ENCODE data around the gene APOL6. TPM values are rescaled to one million over a fixed set of nuclear protein-coding genes. Genes with fewer than 3 reads are reported as not detected.
"Not testable (repeated sequence)": the region's sequence is repeated elsewhere in the genome, so short reads cannot be mapped to it uniquely, and the experiment has no call there.

APOL6 gene
- total RNA-seq, 2 donors from 2014 or later = 20.6 to 23.0 TPM

DNA sequence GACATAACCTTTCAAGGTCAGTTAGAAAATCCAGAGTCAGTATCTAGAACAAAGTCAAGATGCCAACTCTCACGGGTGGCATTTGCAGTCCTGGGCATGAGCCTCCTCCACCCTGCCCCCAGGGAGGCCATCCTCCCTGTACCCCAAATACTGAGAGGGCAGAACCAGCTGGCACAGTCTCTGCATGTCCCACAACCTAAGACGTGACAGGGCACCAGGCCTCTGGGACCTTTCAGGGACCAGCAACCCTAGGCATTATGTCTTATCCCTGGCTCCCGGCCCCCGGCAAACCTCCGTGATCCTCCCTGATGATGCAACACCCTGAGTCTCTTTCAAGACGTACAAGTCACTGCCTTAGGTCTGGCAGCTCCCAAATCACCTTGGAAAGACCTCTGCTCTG lies 33.1 kb upstream of the APOL6 start:
- intact Hi-C loops (cut with DNase I) = loop anchor here in 1 of 2 donors (10.0 kb wide), 1 partner anchor 60 kb away; no protein-coding TSS in a partner anchor
- DNase-seq (no peak), ATAC-seq (no peak)

DNA sequence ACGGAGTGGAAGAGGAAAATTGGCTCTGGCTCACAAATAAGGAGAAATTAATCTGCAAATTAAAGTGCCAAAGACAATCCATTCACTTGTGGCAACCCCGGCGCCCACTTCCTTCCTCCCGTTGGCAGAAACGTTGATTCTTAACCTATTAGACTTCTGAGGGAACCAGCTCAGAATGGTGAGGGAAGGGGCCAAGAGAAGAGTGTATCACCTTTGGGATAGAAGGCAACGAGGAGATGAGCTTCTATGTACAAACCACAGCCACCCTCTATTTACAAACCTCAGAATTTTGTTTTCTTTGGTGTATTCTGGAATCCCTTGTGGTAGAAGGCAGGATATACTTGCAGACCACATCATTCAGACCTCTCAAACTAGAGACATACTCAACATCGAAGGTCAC lies 32.2 kb upstream of the APOL6 start:
- intact Hi-C loops (cut with DNase I) = loop anchor here in 1 of 2 donors (10.0 kb wide), 1 partner anchor 59 kb away; no protein-coding TSS in a partner anchor
- DNase-seq (no peak), ATAC-seq (no peak)

DNA sequence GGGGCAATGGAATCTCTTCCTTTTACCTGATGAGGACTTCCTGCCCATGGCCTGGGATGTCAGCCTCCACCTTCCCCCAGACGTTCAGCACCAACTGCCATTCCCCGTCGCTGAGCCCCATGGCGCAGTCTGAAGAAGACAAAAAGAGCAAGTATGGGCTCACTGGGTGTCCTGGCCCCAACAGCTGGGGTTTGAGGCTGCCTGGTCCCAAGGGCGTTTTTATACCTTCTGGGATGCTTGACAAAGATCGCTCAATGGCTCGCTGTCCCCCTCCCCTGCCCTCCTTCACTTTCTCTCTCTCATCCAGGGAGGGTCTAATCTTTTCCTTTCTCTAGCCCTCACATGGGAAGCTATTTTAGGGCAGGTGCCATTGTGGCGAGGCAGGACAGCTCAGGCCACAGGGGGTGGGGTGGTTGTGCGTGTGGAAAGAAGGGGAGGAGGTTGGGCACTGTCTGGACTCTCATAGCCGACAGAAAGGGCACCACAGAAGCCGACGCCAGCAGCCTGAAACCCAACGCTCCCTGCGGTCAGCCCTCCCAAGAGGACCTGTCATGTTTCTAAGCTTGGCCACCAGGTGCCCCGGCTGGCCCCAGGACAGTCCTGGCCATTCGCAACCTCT lies 31.0 kb upstream of the APOL6 start, which contains the start of gene MB:
TSS of gene MB (minus strand) at position 193 of the 619 bp plus-strand sequence. CDS start at position 121, 72 bp downstream.
- DNase-seq (peak; percentile 65), ATAC-seq (peak; percentile 55 to 65)
- intact Hi-C loops (cut with DNase I) = loop anchor here in 1 of 2 donors (10.0 kb wide), 1 partner anchor 58 kb away; no protein-coding TSS in a partner anchor

DNA sequence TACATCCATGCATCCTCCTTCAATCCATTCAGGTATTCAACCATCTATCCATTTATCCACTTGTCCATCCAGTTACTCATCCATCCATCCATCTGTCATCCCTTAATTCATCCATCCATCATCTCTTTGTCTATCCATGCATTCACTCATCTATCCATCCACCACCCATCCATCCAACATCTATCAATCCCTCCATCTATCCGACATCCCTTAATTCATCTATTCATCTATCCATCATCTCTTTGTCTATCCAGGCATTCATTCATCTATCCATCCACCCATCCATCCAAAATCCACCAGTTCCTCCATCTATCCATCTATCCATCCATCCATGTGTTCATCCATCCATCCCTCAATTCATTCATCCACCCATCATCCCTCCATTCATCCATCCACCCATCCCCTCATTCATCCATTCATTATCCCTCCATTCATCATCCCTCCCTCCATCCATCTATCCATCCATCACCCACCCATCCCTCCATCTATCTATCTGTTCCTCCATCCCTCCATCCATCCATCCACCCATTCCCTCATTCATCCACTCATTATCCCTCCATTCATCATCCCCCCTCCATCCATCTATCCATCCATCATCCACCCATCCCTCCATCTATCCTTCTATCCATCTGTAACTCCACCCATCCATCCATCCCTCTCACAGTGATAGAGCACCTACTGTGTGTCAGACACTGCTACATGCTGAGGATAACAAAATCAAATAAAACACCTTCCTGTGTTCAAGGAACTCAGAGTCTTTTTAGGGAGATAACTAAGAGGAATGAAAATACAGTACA lies 29.6 kb upstream of the APOL6 start:
- DNase-seq = no peak
- no peak for ATAC-seq
- intact Hi-C loops (cut with DNase I) = loop anchor here in 1 of 2 donors (10.0 kb wide), 1 partner anchor 56 kb away; no protein-coding TSS in a partner anchor

DNA sequence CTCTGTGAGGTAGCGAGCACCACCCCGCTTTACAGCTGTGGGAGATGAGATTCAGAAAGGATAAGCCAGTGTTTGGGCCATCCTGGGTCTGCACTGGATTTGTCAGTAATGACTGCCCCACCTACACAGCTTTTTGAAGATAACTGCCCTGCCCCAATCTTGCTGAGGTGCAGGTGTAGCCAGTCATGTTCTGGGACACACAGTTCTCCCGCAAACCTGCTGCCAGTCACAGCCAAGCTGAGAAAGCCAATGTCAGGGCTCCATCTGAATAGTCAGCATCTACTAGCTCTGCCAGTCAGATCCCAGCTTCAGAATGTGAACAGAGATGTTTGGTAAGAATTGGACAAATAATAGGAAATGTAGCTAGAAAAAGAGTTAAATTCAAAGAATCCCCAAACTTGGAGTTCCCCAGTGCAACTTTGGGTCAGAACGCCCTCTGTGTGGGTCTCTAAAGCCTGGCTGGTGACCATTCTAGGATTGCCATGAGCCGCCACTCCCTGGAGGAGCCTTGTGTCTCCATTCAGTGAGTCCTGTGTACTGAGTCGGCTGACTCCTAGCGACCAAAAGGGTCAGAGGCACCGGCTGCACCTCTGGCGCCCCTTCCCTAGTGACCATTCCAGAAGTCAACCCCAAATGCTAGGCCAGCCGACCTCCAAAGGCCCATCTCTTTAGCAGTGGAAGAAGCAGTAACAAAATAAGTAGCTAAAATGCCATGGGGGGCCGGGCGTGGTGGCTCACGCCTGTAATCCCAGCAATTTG lies 28.7 kb upstream of the APOL6 start:
- intact Hi-C loops (cut with DNase I) = loop anchor here in 1 of 2 donors (5.0 to 10.0 kb wide), 3 partner anchors 32 to 225 kb away; no protein-coding TSS in a partner anchor
- no peak for ATAC-seq
- no peak for DNase-seq

DNA sequence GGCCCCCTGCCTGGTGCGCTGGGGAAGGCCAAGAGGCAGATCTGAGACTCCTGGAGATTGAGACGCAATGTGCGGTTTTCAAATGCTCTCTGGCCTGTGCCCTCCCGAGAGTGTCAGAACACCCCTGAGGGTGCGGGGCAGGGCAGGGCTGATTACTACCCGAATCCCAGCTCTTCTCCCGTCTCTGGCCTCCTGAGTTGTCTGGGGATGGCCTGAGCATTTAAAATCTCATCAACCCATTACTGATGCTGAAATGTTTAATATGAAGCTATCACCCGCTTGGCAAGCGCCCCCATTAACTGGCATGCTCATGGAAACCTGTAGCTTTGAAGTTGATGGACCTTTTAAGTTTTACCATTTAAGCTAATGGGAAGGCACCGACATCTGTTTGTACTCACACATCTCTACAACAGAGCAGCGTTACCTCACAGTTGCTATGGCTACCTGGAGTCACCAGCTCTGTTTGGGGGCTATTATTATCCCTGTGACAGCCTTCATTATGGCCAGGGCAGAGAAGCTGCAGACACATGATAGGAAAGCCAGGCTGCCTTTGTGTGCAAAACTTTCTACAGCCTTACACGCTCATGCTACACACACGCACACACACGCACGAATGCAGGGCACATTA lies 27.5 kb upstream of the APOL6 start:
- ATAC-seq (peak; percentile 53 to 57), DNase-seq (no peak)
- intact Hi-C loops (cut with DNase I) = loop anchor here in 1 of 2 donors (5.0 to 10.0 kb wide), 2 partner anchors 33 to 224 kb away; no protein-coding TSS in a partner anchor

DNA sequence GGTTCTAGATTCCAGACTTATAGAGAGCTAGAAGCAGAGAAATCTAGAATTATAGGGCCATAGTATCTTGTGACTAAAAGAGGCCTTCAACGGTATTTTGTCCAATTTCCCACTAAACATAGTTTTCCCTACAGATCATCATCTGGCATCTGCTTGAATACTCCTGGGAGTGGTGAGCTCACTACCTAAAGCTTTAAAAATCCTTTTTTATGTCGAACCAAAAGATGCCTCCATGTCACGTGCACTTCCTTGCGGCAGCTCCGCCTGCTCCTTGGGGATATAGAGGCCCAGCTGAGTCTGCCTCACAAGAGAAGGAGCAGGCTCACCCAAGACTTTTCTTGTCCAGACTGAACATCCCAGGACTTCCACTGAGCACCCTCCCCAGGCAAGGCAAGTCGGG lies 26.8 kb upstream of the APOL6 start:
- DNase-seq = no peak
- intact Hi-C loops (cut with DNase I) = loop anchor here in 1 of 2 donors (5.0 to 10.0 kb wide), 2 partner anchors 34 to 223 kb away; no protein-coding TSS in a partner anchor
- no peak for ATAC-seq

DNA sequence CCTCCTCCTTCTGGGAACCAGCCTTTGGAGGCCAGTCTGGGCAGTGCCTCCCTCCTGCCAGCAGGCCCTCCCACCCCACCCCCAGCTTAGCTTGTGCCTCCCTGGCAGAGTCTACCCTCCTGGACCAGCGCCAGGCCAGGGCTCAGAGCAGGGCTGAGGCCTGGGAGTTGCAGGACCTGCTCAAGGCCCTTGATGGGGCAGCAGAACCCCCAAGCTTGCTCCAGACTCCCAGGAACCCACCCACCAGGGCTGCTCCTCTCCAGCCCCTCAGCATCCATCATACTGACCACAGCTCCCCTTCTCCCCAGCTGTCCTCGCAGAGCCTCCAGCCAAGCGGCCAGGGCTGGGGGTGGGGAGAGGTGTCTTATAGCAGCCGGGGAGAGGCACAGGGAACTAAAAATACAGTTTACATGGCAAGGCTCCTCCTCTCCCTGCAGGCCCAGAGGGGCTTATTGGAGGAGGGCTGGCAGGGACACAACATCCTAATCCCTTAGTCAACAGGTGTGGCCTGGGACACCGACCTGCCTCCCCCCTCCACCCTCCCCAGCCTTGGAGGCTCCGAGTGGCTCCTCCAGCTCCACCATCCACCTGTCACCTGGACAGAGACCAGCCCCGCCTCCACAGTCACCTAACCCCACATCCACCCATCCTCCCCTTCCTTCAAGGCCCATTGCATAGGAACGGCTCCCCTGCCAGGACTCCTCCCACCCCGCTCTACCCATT lies 25.9 kb upstream of the APOL6 start:
- intact Hi-C loops (cut with DNase I) = loop anchor here in 1 of 2 donors (5.0 to 10.0 kb wide), 2 partner anchors 35 to 222 kb away; no protein-coding TSS in a partner anchor
- ATAC-seq = peak; percentile 54 to 58
- DNase-seq = peak; percentile 50

DNA sequence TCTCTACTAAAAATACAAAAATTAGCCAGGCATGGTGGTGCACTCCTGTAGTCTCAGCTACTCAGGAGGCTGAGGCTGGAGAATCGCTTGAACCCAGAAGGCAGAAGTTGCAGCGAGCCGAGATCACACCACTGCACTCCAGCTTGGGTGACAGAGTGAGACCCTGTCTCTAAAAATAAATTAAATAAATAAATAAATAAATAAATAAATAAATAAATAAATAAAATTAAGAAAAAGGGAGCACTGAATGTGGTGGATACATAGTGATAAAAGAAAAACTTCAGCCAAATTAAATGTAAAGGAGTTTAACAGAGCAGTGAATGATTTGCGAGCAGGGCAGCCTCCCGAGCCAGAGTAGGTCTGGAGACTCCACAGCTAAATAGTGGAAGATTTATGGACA lies 24.4 kb upstream of the APOL6 start:
- ATAC-seq, DNase-seq: not testable (repeated sequence)
- intact Hi-C loops (cut with DNase I) = loop anchor here in 1 of 2 donors (5.0 to 10.0 kb wide), 2 partner anchors 37 to 221 kb away; no protein-coding TSS in a partner anchor

DNA sequence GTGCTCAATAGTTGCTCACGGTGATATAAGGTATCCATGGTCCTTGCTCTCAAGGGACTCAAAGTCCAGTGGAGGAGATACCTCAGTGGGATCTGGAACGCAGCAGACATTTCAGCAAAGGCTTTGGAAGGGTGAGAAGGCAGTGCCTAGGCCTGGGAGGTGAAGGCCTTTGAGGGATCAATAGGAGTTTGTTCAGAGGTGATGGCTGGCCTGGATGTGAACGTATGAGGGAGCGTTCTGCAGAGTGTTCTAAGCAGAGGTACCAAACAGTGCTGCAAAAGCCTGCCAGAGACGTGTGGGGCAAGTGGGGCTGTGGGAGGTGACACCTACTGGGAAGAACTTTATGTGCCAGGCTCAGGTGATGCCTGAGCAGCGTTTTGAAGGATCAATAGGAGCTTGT lies 23.7 kb upstream of the APOL6 start:
- intact Hi-C loops (cut with DNase I) = loop anchor here in 1 of 2 donors (5.0 to 10.0 kb wide), 2 partner anchors 37 to 220 kb away; no protein-coding TSS in a partner anchor
- ATAC-seq (no peak), DNase-seq (no peak)

DNA sequence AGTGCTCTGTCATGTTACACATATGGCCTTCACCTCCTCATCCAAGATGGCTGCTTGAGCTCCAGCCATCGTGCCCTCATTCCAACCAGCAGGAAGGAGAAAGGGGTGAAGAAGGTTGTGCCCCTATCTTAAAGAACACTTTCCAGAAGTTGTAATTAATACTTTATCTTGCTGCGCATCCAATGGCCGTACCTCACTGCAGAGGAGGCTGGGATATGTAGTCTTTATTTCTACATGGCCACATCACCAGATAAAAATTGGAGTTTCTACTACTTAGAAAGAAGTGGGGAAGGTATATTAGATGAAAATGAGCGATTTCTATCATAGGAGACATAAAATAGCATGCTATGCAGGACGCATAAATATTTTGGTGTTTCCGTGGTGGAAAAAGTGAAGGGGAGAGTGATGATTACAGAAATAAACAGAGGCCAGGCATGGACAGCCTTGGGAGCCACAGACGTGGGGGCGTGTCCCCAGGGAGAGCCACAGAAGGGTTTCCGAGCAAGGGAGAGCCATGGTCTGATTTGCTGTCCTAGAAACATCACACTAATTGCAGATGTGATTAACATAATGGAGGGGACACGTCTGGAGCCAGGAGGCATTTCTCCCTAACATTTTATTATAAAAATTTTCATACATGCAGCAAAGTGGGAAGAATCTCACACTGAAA lies 22.3 kb upstream of the APOL6 start:
- intact Hi-C loops (cut with DNase I) = loop anchor here (5.0 to 10.0 kb wide), 4 partner anchors 116 to 496 kb away; no protein-coding TSS in a partner anchor
- ATAC-seq (no peak), DNase-seq (no peak)

DNA sequence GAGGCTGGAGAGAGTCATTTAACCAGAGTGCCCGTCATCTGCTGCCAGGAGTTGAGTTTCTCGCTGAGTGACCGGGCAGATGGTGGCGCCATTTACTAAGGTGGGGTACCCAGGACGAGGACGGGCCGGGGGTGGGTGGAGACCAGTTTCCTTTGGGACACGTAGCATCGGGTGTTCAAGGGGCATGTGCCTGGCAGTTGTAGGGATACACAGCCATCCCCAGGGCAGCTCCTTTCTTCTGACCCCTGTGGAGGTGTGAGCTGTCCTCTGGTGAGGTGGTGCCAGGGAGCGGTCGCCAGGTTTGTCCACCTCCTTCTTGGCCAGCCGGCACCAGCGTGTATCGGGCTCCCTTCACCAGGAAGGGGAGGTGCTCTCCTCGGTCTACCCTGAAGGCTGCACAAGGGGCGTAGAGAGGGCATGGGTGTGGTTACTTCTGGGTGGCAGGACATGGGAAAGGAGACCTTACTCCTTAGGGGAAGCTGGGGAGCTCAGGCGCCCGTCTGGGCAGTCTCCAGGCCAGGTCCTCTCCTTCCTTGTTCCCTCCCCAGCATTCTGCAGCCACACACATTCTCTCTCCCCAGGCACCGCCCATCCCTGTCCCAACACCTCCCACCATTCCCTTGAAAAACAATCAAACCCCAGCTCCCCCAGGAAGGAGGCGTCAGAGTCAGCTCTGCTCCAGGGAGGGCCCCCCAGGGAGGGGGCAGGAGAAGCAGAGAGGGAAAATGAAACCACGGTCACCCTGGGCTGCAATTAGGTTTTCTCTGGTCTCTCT lies 20.8 kb upstream of the APOL6 start:
- peak; percentile 87 for DNase-seq
- intact Hi-C loops (cut with DNase I) = loop anchor here (5.0 to 10.0 kb wide), 4 partner anchors 115 to 495 kb away; no protein-coding TSS in a partner anchor
- ATAC-seq = peak; percentile 72 to 79

DNA sequence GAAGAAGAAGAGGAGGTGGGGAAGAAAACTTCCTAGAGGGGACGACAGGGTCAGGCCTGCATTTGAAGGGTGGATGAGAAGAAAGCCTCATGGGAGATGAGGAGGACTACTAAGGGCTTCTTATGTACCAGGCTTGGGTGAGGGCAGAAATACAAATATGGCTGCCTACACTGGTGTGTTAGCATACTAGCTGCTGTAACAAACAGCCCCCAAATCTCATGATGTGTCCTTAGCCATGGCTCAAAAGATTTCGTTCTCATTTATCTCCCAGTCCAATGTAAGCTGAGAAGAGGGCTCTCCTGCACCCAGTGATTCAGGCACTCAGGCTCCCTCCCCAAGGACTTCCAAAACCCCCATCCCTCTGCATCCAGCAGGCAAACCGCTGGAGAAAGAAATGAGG lies 19.5 kb upstream of the APOL6 start:
- DNase-seq (no peak), ATAC-seq (no peak)
- intact Hi-C loops (cut with DNase I) = loop anchor here (5.0 to 10.0 kb wide), 4 partner anchors 114 to 494 kb away; no protein-coding TSS in a partner anchor

DNA sequence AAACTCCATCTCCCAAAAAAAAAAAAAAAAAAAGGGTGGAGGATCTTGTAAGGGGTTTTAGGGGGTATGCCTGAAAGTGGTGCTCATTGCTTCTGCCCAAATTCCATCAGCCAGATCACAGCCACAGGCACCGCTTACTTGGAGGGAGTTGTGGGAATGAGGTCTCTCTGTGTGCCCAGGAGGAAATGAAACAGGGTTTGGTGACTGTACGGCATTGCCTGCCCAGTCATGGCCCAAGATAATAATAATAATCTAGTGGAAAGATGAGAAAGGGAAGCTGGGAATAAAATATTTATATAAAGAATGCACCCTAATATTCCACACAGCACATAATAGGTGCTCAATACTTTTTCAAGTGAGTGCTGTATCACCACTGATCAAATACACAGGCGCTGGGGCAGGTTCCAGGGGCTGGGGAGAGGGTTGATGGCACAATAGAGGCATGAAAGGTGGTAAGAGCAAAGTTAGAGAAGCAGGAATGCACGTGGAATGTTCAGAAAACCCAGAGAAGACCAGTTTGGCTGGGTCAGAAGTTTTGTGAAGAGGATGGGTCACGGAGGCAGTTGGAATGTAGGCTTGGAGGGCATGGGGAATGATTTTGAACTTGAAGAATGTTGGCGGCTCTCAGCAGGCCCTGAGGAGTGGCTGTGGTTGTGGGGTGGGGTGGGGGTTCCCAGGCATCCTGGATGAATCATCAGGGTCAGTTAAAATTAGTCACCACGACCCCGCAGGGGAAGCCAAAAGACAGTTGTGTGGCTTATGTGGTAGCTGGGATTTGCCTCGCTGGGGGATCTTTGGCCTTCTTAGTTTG lies 18.6 kb upstream of the APOL6 start:
- DNase-seq (peak; percentile 83), ATAC-seq (peak; percentile 39 to 74)
- intact Hi-C loops (cut with DNase I) = loop anchor here (5.0 to 10.0 kb wide), 4 partner anchors 113 to 493 kb away; no protein-coding TSS in a partner anchor

DNA sequence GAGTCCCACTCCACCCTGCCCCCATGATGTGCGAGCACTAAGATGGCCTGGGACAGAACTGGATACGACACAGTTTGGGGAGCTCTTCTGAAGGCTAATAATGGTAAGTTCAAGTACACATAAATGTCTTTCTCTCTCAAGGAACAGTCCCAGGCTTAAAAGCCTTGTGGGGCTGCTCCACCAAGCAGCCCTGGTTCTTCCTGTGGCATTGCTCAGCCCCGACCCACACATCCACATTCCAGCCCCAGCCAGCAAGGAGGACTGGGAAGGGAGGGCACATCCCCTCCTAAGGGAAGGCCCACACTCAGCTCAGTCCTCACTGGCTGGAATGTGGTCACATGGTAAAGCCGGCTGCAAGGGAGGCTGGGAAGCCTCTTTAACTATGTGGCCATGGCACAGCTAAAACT lies 17.9 kb upstream of the APOL6 start:
- intact Hi-C loops (cut with DNase I) = no loop called here

More for the DNA sequence above, 17.9 kb upstream of the APOL6 start:
- DNase-seq (no peak), ATAC-seq (no peak)
